Right lobe of liver (tissue), 4 donors: ENCODE data around the gene ASTE1.

Experiments used
- CTCF ChIP-seq, 4 donors: fragments of 200-600 bp in 3 of 4; fragments of 450-650 bp in 1 of 4; IDR thresholded peaks; one replicate each; pipeline versions ENCODE4 v1.5.1 to v1.8.0; 2016 to 2022; ENCODE audit warnings: antibody characterized with exemption in 4 of 4, mild to moderate bottlenecking in 2 of 4
- POLR2A ChIP-seq: fragments of 450-650 bp; IDR thresholded peaks from one replicate; pipeline ENCODE4 v1.6.1; 2017; ENCODE audit warnings: antibody characterized with exemption, mild to moderate bottlenecking
- donor health status: DM: no; HTN: no; CAD: no.
- donor health status: DM: no; HTN: no; CAD: no.
- donor health status: DM: no; HTN: yes; CAD: no.

GRCh38 chr3:130968221-130968620 is 58.4 kb downstream of the ASTE1 start:
- no peak for TF ChIP-seq POLR2A
- no peak for TF ChIP-seq CTCF (IDR thresholded peaks at IDR 0.05)
